Measurements from ENCODE around the gene LNPEP.
"Not testable (repeated sequence)": the region's sequence is repeated elsewhere in the genome, so short reads cannot be mapped to it uniquely, and the experiment has no call there.

Gene LNPEP

DNA sequence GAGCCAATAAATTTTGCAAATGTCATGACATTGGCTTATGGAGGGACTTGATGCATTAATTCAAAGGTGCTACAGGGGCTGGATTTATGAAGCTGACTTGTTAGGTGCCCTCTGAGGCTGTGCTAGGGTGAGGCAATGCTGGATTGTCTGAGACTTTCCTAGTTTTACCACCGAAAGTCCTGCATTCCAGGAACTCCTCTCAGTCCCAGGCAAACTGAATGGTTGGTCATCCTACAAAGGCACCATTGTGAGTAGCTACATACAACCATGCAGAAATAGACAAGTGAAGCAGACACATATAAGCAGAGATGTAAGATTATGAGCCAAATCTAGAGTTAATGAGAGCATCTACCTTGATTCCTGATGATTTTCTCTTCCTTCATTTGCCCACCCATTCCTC, 111.2 kb downstream of the LNPEP start:
- DNase-seq (ENCODE audit: low read depth in 2 of 3, low spot score in 1 of 3): no peak

DNA sequence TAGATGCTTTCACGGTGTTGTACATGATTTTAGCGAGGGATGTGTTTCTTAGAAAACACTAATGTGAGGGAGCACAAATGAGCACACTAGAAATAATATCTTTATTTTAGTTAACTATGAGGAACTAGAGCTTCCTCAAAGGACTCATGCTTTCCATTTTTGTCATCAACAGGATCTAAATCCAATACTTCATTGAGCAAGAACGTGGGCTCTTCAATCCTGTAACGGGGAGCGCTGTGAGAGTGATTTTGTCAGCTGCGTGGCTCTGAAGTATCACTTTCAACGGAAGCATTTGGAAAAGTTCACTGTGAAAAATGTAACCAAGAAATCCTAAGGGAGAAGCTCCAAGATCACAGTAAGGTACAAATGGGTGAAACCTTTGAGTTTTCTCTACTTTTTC, 113.3 kb downstream of the LNPEP start:
- no peak for DNase-seq (ENCODE audit: low read depth in 2 of 3, low spot score in 1 of 3)

DNA sequence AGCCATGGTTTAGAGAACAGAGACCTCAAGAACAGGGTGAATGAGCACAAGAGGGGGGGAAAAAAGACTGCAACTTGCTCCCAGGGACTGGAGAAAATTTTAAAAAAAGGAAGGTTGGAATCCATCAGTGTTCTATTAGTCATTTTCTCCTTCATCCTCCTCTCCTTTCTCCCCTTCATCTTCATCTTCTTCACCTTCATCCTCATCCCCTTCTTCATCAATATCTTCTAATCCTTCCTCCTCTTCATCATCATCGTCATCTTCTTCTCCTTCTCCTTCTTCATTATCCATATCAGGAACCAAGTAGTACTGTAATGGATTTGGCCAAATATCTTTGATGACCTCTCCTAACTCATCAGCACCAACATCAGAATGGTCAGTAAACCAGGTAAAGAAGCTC, 120.4 kb downstream of the LNPEP start:
- no peak for DNase-seq (ENCODE audit: low read depth in 2 of 3, low spot score in 1 of 3)

DNA sequence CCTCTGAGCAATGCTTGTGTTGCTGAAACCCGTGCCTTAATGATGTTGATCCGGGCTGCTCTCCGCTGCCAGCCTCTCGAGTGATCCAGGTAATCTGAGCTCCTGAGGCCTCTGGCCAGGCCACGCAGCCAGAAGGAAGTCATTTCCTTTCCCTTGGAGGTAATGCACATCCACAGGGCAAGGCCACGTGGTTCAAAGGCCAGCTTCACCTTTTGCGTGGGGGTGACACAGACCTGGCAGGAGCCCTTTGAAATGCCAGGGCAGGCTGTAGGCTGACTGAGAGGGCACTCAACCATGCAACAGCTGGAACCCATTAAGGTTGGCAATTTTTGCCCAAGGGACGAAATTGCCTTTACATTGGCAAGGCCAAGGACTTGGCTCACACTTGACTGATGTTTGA, 126.2 kb downstream of the LNPEP start:
- DNase-seq (ENCODE audit: low read depth in 2 of 3, low spot score in 1 of 3): no peak

DNA sequence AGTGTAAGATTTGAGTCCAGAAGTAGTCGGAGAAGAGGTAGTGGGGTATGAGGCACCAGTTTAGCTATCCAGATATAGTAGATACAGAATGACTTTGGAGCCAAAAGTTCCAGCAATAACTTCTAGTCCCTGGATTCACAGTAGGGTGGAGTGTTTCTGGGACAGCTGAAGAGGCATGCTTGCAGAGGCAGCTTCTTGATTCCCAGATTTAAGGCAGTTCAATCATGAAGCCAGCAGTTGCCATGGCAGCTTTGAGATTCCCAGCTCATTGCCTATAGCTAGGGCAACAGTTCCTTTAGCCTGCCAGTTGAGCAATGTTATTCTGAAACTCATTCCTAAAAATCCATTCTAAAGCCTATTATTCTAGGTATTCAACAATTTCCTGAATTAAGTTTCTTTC, 127.4 kb downstream of the LNPEP start:
- DNase-seq (ENCODE audit: low read depth in 2 of 3, low spot score in 1 of 3): no peak

DNA sequence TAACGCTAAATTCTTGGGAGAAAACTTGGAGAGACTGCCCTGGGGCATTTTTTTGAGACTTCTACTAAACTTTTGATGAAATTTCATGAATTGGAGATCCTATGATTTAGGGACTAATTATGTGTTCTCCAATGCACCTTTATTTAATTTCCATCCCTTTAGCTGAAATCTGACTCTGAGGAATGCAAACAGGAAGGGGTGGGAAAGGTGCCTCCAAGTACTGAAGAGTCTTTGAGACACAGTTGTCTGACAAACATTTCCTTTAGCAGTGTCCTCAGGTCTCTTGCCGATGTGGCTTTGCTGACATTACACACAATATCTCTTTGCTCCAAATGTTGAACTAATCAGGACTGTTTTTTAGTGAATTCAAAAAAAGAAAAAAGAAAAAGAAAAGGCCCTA, 129.6 kb downstream of the LNPEP start:
- DNase-seq (ENCODE audit: low read depth in 2 of 3, low spot score in 1 of 3): no peak

DNA sequence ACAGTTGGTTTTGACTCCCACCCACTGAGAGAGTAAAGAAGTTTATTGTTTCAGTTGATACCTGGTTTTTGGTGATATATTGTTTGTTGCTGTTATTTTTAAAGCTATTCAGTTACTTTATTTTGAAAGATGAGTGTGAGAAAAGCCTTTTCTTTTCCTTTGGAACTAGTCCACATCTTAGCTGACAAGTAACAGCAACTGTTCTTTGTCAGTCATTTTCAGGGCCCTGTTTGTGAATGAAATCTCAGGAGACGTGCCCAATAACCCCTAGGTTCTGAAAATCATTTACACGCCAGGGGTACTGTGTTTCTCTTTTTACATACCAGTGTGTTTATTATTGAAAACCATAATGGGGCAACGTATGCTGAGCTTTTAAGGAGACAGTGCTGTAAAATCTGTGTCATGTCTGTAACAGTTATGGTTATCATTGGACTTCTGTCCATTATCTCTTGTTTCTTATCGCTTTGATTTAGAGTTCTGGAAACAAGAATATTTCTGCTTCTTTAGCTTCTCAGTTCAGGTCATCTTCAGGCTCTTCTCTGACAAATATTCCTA, 131.5 kb downstream of the LNPEP start:
- DNase-seq (ENCODE audit: low read depth in 2 of 3, low spot score in 1 of 3): no peak

DNA sequence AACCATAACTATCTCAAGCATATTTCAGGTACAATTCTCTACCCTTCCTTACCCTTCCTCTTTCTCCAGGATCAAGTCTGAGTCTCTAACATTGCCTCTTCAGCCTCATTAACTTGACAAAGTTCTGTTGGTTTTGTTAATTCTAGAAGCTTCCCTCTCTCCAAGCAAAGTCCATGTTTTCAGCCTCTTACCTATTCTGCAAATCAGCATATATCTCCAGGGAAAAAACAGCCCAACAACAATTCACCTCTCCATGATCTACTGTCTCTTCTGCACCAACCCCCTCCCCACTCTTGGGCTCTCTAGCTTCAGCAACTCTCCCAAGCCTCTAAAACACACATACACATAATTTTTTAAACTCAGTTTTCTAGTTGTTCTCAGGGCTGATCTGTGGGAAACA, 134.4 kb downstream of the LNPEP start:
- no peak for DNase-seq (ENCODE audit: low read depth in 2 of 3, low spot score in 1 of 3)

DNA sequence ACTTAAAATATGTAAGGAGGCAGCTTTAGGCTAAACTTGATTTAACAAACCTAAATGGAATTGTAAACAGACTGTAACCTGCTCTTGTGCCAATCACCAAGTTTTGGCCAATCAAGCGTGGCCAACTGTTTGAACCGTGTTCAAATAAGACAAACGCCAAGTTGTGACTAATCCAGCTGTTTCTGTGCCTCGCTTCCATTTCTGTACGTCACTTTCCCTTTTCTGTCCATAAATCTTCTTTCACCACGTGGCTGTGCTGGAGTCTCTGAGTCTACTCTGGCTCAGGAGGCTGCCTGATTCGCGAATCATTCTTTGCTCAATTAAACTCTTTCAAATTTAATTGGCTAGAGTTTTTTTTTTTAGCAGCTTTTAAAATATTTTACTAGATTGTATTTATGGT, 135.2 kb downstream of the LNPEP start:
- DNase-seq (ENCODE audit: low read depth in 2 of 3, low spot score in 1 of 3): no peak

DNA sequence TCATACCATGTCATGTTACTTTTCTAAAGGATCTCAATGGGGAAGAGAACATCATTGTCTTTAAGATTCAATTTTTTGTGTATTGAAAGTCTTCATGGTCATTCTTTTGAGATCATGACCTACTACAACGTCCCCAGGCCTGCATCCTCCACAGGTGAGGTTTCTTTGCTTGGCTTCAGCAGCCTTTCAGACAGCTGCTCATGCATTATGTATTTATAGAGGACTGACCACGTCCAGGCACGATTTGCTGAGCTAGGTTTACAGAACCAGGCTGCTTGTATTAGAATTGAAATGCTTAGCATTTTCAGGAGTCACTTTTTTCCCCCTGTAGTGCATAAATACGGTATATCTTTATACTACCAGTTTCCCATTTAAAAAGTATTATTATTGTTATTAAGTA, 136.1 kb downstream of the LNPEP start:
- DNase-seq (ENCODE audit: low read depth in 2 of 3, low spot score in 1 of 3): no peak

DNA sequence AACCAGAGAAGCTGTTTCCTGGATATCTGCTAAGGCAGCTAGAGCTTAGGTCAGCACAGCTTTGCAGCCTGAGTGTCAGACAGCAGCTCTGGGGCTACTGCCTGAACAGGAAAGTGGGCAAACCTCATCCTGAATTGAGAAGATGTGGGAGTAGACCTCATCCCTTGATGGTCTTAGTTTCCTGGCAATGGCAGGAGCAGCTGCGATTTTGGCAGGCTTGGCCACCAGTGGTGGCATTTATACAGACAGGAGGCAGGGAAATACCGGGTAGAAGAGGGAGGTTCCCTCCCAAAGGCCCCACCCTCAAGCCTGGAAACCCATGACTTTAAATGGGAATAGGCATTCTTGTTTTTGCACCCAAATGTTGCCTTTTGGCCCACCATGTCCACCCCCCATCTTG, 136.8 kb downstream of the LNPEP start:
- DNase-seq (ENCODE audit: low read depth in 2 of 3, low spot score in 1 of 3): no peak

DNA sequence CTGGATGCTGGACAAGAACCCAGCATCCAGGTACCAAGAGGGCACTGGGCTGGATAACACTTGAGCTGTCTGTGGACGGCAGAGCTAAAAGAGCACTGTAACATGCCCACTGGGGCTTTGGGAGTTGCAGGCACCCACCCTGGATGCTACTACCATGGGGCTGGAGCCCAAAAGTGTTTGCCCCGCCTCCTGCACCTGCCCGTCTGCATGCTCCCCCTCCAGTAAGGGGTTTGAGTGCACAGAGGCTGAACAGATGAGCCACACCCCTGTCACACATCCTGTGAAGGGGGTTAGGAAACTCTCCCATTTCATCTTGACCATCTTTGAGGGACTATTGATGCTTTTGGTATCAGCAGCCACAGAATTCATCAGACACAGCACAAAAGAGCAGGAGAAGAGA, 137.5 kb downstream of the LNPEP start:
- no peak for DNase-seq (ENCODE audit: low read depth in 2 of 3, low spot score in 1 of 3)

DNA sequence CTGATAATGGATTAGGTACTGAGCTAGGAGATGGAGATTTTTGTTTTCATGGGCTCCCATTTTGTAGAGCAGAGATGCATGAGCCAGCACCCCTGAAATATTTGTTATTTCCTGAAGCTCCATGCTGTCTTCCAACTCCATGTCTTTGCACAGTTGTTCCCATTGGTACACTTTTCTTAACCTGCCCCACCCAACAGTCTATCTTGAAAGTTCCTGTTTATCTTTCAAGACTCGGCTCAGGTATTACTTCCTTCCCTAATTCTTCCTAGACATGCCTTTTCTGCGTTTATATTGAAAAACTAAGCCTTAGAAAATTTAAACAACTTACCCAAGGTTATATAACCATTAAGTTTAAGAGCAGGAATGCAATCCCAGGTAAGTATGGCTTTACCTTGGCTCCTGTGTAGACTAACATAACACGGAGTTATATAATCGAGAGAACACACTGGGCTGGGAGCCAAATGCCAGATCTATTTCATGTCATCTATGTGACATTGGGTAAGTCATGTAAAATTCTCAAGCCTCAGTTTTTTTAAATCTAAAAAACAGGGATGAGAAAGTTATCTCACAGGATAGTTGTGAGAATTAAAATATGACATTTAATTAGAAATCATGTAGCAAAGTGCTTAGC, 139.1 kb downstream of the LNPEP start:
- no peak for DNase-seq (ENCODE audit: low read depth in 2 of 3, low spot score in 1 of 3)

DNA sequence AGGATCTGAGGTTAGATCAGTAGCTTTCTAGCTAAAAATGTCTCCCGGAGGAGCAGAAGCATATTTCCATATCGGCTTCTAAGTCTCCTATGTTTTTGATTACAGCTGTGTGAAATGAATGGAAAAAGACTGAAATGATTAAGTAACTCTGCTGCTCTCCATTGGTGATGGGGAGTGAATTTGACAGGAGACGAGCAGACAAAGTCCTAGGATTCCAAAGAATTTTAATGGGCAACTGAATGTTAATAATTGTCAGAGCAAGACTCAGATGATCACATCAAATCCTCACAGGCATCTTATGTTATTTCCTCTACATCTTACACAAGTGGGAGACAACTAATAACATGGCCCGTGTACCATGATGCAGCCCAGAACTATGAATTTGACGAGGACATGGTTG, 139.8 kb downstream of the LNPEP start:
- DNase-seq (ENCODE audit: low read depth in 2 of 3, low spot score in 1 of 3): no peak

DNA sequence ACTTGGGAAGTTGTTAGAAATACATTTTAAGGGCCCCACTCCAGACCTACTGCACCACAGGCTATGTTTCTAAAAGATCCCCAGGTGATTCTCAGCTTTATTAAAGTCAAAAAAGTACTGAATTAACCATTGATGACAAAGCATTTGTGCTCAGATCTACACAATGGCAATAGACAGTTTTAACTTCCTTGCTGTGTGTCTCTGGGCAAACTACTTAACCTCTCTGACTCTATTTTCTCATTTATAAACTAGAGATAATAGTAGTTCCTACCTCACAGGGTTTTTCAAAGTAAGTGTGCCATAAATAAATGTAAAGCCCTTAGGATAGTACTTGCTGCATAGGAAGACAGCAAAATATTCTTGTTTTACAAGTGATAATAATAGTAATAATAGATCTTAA, 140.2 kb downstream of the LNPEP start:
- no peak for DNase-seq (ENCODE audit: low read depth in 2 of 3, low spot score in 1 of 3)

DNA sequence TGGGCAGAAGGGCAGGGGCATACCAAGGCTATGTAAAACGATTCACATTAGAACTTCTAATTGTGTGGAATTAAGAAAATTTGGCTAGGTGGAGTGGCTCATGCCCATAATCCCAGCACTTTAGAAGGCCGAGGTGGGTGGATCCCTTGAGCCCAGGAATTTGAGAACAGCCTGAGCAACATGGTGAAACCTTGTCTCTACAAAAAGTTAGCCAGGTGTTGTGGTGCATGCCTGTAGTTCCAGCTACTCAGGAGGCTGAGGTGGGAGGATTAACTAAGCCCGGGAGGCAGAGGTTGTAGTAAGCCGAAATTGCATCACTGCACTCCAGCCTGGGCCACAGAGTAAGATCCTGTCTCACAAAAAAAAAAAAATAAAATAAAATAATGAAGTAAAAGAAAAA, 141.4 kb downstream of the LNPEP start:
- no peak for DNase-seq (ENCODE audit: low read depth in 2 of 3, low spot score in 1 of 3)

DNA sequence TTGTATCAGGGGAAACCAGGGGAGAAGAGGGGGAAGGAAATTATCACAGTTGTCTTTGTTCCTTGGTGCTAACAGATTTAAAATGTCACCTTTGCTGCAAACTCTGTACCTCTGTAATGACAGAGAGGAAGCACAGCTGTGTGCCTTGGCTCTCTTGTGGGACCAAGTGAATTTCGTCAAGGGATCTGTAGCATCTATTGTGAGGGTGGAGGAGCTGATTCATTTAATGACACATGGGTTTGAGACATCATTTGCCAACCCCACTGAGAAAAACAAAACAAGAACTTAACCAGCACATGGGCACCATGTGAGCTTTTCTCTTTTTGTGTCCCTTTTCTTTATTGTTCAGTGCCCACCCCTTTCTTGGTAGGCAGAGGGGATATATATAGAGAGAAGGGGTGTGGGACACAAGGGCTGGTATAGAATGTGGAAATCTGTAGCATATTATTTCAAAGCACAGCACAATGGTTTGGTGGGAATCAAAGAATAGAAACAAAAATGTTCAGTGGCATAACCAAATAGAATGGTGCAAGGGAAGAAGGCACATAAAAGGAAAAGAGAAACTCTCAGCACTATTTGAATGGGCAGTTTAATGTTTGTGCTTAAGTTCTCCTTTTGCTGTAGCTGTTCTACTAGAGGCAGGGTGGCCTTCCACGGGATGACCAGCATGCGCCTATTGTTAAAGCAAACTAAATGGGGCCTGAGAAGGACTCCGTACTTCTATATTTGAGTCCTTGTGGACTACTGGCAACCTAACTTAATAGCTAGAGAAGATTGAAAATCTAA, 143.3 kb downstream of the LNPEP start:
- DNase-seq (ENCODE audit: low read depth in 2 of 3, low spot score in 1 of 3): no peak

DNA sequence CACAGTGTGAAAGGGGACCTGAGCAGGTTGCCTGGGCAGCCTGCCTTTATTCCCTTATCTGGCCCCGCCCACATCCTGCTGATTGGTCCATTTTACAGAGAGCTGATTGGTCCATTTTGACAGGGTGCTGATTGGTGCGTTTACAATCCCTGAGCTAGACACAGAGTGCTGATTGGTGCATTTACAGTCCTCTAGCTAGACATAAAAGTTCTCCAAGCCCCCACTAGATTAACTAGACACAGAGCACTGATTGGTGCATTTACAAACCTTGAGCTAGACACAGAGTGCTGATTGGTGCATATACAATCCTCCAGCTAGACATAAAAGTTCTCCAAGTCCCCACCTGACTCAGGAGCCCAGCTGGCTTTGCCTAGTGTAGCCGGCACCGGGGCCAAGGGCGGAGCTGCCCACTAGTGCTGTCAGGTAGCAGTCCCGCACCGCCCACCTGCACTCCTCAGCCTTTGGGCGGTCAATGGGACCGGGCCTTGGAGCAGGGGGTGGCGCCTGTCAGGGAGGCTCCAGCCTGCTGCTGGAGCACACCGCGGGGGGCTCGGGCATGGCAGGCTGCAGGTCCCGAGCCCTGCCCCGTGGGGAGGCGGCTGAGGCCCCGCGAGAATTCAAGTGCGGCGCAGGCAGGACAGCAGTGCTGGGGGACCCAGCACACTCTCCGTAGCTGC, 149.0 kb downstream of the LNPEP start:
- not testable (repeated sequence) for DNase-seq (ENCODE audit: low read depth in 2 of 3, low spot score in 1 of 3)

DNA sequence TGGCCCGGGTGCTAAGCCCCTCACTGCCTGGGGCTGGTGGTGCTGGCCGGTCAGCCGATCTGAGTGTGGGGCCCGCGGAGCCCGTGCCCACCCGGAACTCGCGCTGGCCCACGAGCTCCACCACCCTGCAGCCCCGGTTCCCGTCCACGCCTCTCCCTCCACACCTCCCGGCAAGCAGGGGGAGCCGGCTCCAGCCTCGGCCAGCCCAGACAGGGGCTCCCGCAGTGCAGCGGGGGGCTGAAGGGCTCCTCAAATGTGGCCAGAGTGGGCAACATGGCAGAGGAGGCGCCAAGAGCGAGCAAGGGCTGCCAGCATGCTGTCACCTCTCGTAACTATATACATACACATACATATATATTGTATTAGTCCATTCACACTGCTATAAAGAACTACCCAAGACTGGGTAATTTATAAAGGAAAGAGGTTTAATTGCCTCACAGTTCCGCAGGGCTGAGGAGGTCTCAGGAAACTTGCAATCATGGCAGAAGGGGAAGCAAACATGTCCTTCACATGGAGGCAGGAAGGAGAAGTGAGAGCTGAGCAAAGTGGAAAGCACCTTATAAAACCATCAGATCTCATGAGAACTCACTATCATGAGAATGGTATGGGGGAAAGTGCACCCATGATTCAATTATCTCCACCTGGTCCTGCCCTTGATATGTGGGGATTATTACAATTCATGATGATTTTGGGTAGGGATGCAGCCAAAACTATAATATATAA, 149.7 kb downstream of the LNPEP start:
- DNase-seq (ENCODE audit: low read depth in 2 of 3, low spot score in 1 of 3): no peak
